GM18519 (cell line): ENCODE results near the gene IPCEF1.
A peak's percentile ranks its signal among the peaks of the same experiment; 100 is the strongest.
"Not testable (repeated sequence)": the region's sequence is repeated elsewhere in the genome, so short reads cannot be mapped to it uniquely, and the experiment has no call there.

Experiments used
- ATAC-seq: cut with Tn5 transposase; IDR thresholded peaks from one replicate; pipeline ENCODE4 v1.9.1; 2021; ENCODE audit warnings: mild to moderate bottlenecking, moderate library complexity; ENCODE audit not compliant: unreplicated experiment, low FRiP score

IPCEF1 gene

GRCh38 chr6:154252678-154253077 lies 103.9 kb downstream of the IPCEF1 start:
- no peak for ATAC-seq

GRCh38 chr6:154251116-154251515 lies 105.5 kb downstream of the IPCEF1 start:
- no peak for ATAC-seq

GRCh38 chr6:154249499-154250298 lies 106.9 kb downstream of the IPCEF1 start:
- ATAC-seq, result peak; percentile 75

GRCh38 chr6:154247119-154247861 lies 109.3 kb downstream of the IPCEF1 start:
- ATAC-seq, result peak; percentile 35

- no peak for ATAC-seq
These were observed 109.9 kb downstream of the IPCEF1 start for GRCh38 chr6:154246723-154247118.

GRCh38 chr6:154245506-154245905 lies 111.1 kb downstream of the IPCEF1 start:
- ATAC-seq, result no peak

GRCh38 chr6:154243793-154244750 lies 112.5 kb downstream of the IPCEF1 start:
- no peak for ATAC-seq

- ATAC-seq, result no peak
These were observed 113.8 kb downstream of the IPCEF1 start for GRCh38 chr6:154242617-154243357.

GRCh38 chr6:154241581-154241980 lies 115.0 kb downstream of the IPCEF1 start:
- ATAC-seq, result no peak

GRCh38 chr6:154241061-154241460 lies 115.5 kb downstream of the IPCEF1 start:
- not testable (repeated sequence) for ATAC-seq

GRCh38 chr6:154239392-154239791 lies 117.2 kb downstream of the IPCEF1 start:
- no peak for ATAC-seq

- no peak for ATAC-seq
These were observed 117.8 kb downstream of the IPCEF1 start for GRCh38 chr6:154238831-154239230.

GRCh38 chr6:154236646-154237301 lies 119.8 kb downstream of the IPCEF1 start:
- ATAC-seq, result no peak

GRCh38 chr6:154234019-154234772 lies 122.4 kb downstream of the IPCEF1 start:
- no peak for ATAC-seq

- no peak for ATAC-seq
These were observed 123.2 kb downstream of the IPCEF1 start for GRCh38 chr6:154233383-154233782.

- no peak for ATAC-seq
These were observed 124.3 kb downstream of the IPCEF1 start for GRCh38 chr6:154232013-154232910.

- no peak for ATAC-seq
These were observed 125.5 kb downstream of the IPCEF1 start for GRCh38 chr6:154230910-154231595.
